Uterus (tissue), 4 donors: ENCODE measurements around the gene DSG3. TPM values are rescaled to one million over a fixed set of nuclear protein-coding genes. Genes with fewer than 3 reads are reported as not detected.

Experiments
- DNase-seq, 2 donors: peaks; one replicate each; pipeline ENCODE4 v3.0.0-alpha.2; 2019 to 2020
- H3K27ac ChIP-seq, 2 donors: fragments of 200-600 bp; sonication (generic); 1 replicate in 1 of 2; 2 replicates in 1 of 2; pipeline ENCODE4 v1.5.1; 2016 to 2018
- H3K27me3 ChIP-seq, 2 donors: fragments of 200-600 bp; sonication (generic); one replicate each; pipeline ENCODE4 v1.5.1; 2018 to 2019; ENCODE audit warnings: control low read depth in 1 of 2
- H3K36me3 ChIP-seq, 2 donors: fragments of 200-600 bp; sonication (generic); one replicate each; pipeline ENCODE4 v1.5.1; 2019; ENCODE audit warnings: control low read depth in 1 of 2
- H3K4me1 ChIP-seq, 2 donors: fragments of 200-600 bp; sonication (generic); one replicate each; pipeline ENCODE4 v1.5.1; 2018 to 2019; ENCODE audit warnings: control low read depth in 1 of 2
- H3K4me3 ChIP-seq, 2 donors: fragments of 200-600 bp; sonication (generic); 1 replicate in 1 of 2; 2 replicates in 1 of 2; pipeline ENCODE4 v1.5.1; 2018 to 2019; ENCODE audit warnings: mild to moderate bottlenecking in 1 of 2
- H3K9me3 ChIP-seq, 2 donors: fragments of 200-600 bp; sonication (generic); one replicate each; pipeline ENCODE4 v1.5.1; 2019; ENCODE audit warnings: control low read depth in 1 of 2
- POLR2A ChIP-seq, 2 donors: fragments of 450-650 bp; IDR thresholded peaks; one replicate each; pipeline ENCODE4 v1.6.1; 2016; ENCODE audit warnings: antibody characterized with exemption in 2 of 2, mild to moderate bottlenecking in 1 of 2, moderate library complexity in 1 of 2
- intact Hi-C: fragments of 100-400 bp; cut with DNase I; formaldehyde crosslinking; loops from one replicate; pipeline ENCODE4 v1.15.1; 2023; ENCODE audit warnings: low total_unique reads
- total RNA-seq, 4 donors: library from RNA; depleted of rRNA in 3 of 4; stranded (reverse); fragments of >200 nt in 3 of 4; gene quantifications; one replicate each; pipeline versions ENCODE4 v1.1.0 to v1.2.4, GENCODE V29; 2014 to 2023
- TF ChIP-seq, protein P1 (sequence below), 4 experiments: fragments of 200-600 bp in 2 of 4; fragments of 450-650 bp in 2 of 4; sonication (generic) in 2 of 4; IDR thresholded peaks; one replicate each; pipeline ENCODE4 v1.5.1; 2016 to 2019; ENCODE audit warnings: antibody characterized with exemption in 4 of 4, mild to moderate bottlenecking in 2 of 4, moderate library complexity in 1 of 4
- donor health status: DM: yes; HTN: yes; CAD: no.

The DSG3 gene
- total RNA-seq, 4 donors from 2014 or later: 0.07 to 0.12 TPM; not detected in 2

- DNase-seq: no peak
- H3K27ac ChIP-seq: no peak overlapping the region
- H3K36me3 ChIP-seq: no peaks in the 10 kb centered on the region
- H3K27me3 ChIP-seq: no peaks in the 10 kb centered on the region
- intact Hi-C loops: no loop called here
- H3K4me1 ChIP-seq: no peaks in the 10 kb centered on the region
- no peak overlapping the region for H3K4me3 ChIP-seq
- TF ChIP-seq POLR2A (IDR thresholded peaks at IDR 0.05): no peak
- TF ChIP-seq, protein P1, sequence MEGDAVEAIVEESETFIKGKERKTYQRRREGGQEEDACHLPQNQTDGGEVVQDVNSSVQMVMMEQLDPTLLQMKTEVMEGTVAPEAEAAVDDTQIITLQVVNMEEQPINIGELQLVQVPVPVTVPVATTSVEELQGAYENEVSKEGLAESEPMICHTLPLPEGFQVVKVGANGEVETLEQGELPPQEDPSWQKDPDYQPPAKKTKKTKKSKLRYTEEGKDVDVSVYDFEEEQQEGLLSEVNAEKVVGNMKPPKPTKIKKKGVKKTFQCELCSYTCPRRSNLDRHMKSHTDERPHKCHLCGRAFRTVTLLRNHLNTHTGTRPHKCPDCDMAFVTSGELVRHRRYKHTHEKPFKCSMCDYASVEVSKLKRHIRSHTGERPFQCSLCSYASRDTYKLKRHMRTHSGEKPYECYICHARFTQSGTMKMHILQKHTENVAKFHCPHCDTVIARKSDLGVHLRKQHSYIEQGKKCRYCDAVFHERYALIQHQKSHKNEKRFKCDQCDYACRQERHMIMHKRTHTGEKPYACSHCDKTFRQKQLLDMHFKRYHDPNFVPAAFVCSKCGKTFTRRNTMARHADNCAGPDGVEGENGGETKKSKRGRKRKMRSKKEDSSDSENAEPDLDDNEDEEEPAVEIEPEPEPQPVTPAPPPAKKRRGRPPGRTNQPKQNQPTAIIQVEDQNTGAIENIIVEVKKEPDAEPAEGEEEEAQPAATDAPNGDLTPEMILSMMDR (IDR thresholded peaks at IDR 0.05): no peak
- no peaks in the 10 kb centered on the region for H3K9me3 ChIP-seq
Measured at GRCh38 chr18:31424383-31424988, 23.1 kb upstream of the DSG3 start.

DNA sequence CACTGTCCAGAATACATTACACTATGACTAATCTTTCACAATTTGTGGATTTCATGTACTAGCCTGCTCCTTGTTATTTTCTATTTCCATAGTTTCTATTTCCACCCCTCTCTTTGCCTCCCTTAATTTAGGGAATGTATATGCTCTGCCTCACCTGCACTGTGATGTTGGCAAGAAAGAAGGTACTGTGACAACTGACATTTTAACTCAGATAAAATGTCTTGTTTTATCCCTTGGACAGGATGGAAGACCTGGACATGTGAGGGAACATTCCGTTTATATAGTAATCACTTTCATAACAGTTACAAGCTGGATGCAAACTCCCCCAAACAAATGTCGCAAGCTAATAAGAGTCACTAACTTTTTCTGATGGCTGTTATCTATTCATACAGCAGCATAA lies 21.5 kb upstream of the DSG3 start:
- no peak for TF ChIP-seq POLR2A (IDR thresholded peaks at IDR 0.05)
- TF ChIP-seq, protein P1 (IDR thresholded peaks at IDR 0.05): no peak
- intact Hi-C loops: no loop called here
- H3K9me3 ChIP-seq: no peaks in the 10 kb centered on the region

DNA sequence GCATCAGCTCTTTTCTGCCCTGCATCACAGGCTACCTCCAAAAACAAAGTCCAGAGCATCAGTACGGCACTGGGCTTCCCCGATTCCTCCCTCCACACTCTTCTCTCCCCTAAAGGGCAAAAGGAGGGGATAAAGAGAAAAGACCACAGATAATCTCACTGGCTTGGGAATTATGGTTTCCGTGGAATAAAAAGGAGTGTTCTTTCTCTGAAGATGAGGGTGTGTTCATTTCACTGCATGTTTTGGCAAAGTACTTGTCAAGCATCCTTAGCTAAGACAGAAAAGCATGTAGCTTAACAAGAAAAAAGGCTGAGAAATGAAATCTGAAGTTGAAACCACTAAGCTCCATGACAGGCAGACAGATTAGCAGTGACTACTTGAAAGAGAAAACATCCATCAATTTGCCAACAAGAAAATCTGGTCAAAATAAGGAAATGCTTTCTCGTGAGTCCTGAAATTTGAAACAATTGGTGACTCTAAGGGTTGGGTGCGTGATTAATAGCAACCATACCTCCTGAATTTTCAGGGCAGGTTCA lies 20.6 kb upstream of the DSG3 start:
- DNase-seq: no peak
- no peak for TF ChIP-seq POLR2A (IDR thresholded peaks at IDR 0.05)
- TF ChIP-seq, protein P1 (IDR thresholded peaks at IDR 0.05): no peak
- Histone ChIP-seq H3K27ac (no peak overlapping the region), H3K27me3 (no peaks in the 10 kb centered on the region), H3K36me3 (no peaks in the 10 kb centered on the region), H3K9me3 (no peaks in the 10 kb centered on the region), H3K4me1 (no peaks in the 10 kb centered on the region), H3K4me3 (no peak overlapping the region)
- intact Hi-C loops: no loop called here

More for the DNA sequence above, 21.5 kb upstream of the DSG3 start:
- Histone ChIP-seq H3K36me3 (no peaks in the 10 kb centered on the region), H3K4me1 (no peaks in the 10 kb centered on the region), H3K27ac (no peak overlapping the region), H3K4me3 (no peak overlapping the region), H3K27me3 (no peaks in the 10 kb centered on the region)
- DNase-seq: no peak

- Histone ChIP-seq H3K36me3 (no peaks in the 10 kb centered on the region), H3K4me3 (no peak overlapping the region), H3K27ac (no peak overlapping the region), H3K27me3 (no peaks in the 10 kb centered on the region), H3K9me3 (no peaks in the 10 kb centered on the region), H3K4me1 (no peaks in the 10 kb centered on the region)
- no peak for TF ChIP-seq POLR2A (IDR thresholded peaks at IDR 0.05)
- TF ChIP-seq, protein P1 (IDR thresholded peaks at IDR 0.05): no peak
- DNase-seq: no peak
- intact Hi-C loops: no loop called here
Measured at GRCh38 chr18:31428211-31428610, 19.3 kb upstream of the DSG3 start.

- intact Hi-C loops: no loop called here
- H3K9me3 ChIP-seq: no peaks in the 10 kb centered on the region
- TF ChIP-seq, protein P1 (IDR thresholded peaks at IDR 0.05): no peak
- TF ChIP-seq POLR2A (IDR thresholded peaks at IDR 0.05): no peak
- DNase-seq: no peak
- no peaks in the 10 kb centered on the region for H3K4me1 ChIP-seq
- no peaks in the 10 kb centered on the region for H3K36me3 ChIP-seq
- H3K27ac ChIP-seq: no peak overlapping the region
- H3K27me3 ChIP-seq: no peaks in the 10 kb centered on the region
- no peak overlapping the region for H3K4me3 ChIP-seq
Measured at GRCh38 chr18:31429623-31430022, 17.9 kb upstream of the DSG3 start.
